ENCODE results near the gene PFKFB2.

PFKFB2 gene

DNA sequence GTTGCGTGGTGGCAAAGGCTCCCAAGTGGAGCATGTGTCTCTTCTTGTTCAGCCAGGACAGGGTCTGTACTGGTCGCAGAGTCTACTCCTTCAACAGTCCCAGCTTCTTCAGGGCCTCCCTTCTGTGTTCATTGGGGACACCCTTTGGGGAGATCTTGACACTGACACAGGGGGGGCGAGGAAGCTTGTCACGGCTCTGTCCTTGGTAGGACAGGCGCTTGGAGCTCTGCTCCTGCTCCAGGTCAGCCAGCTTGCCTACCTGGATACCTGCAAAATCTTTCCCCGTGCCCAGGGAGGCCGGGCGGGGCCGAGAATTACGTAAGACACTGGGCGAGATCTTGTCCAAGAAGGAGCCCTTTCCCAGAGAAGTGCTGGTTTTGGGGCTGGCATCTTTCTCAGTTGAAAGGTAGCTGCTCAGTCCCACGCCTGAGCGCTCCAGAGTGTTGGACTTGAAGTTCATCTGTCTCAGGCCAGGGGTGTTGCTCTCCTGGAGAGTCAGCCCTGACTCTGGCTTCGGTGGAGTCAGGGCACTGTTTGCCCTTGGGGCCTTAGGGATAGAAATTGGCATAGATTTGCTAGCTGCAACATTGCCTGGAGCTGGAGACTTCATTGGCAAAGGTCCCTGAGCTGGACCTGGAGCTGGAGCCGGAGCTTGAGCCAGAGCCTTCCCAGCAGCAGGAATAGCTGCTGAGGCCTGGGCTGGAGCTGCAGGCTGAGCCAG, 31.0 kb upstream of the PFKFB2 start:
- no peak for DNase-seq (ENCODE audit: low read depth)

GRCh38 chr1:207022996-207023679, 29.9 kb upstream of the PFKFB2 start:
- DNase-seq (ENCODE audit: low read depth) = no peak

DNA sequence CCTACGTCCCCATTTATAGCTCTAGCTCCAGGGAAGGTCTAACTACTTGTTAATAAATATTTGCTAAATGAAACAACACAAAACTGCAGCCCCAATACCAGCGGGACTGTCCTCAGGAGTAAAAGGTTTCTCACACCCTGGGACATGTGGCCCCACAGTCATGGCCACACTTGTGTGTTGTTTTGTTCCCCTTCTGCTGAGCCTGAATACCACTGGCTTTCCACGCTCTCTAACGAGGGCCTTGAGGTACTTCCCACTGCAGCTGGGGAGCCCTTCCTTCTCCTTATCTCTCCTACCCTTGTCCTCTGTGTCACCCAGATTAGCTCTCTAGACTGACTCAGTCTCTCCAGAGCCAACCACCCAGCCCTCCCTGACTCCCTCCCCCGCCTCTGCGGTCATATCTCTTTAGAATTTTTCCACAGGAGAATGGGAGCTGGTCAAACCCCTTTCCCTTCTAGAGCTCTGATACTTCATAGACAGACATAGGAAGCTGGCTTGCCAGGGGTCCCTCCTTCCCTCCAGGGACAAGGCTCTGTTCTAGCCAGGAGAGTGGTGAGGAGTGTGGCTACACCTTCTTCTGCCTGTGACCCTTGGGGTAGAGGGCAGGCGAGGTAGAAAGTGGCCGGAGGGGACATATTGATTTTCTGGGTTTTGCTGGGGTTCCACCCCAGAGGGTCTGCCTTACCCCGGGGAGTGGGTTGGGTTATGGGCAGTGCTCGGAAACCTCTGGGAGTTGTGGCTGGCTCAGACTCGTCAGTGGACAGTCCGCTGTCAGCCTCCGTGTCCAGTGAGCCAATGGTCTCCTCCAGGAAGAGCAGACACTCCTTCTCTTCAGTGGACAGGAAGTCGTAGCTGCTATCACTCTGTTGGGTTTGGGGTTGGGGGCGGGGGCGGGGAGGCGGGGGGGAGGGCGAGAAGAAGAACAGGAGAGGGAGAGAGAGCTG, 28.6 kb upstream of the PFKFB2 start:
- DNase-seq (ENCODE audit: low read depth) = no peak

DNA sequence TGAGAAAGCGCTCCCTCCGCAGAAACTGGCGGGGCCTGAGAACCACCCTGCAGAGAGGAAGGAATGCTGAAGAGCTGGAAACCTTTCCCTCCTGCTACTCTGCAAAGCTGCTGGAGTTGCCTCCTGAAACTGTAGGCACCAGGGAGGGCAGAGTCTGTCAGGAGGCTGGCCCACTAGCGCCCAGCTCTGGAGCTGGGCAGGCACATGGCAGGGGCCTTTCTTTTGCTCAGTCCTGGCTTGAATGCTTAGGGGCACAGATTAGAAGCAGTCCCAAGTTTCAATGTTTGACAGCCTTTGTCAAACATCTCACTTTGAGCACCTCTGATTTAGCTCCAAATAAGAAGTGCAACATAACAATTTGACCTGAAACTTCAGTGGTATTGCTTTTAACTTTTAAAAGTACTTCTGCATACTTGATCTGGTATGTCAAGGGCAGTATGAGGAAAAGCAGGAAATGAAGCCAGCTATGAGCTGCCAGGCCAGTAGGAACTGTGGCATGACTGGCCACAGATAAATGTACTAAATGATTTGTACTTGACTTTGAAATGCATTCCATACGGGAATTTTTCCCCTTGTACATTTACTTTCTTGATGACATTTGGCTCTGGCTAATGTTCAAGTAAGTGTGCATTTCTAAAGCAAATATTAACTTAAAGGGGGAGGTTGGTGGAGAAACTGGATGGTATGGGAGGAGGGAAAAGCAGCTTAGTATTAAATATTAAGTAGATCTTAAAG, 27.8 kb upstream of the PFKFB2 start:
- DNase-seq (ENCODE audit: low read depth) = no peak

- DNase-seq (ENCODE audit: low read depth) = no peak
Measured at GRCh38 chr1:207026104-207026534, 27.0 kb upstream of the PFKFB2 start.

DNA sequence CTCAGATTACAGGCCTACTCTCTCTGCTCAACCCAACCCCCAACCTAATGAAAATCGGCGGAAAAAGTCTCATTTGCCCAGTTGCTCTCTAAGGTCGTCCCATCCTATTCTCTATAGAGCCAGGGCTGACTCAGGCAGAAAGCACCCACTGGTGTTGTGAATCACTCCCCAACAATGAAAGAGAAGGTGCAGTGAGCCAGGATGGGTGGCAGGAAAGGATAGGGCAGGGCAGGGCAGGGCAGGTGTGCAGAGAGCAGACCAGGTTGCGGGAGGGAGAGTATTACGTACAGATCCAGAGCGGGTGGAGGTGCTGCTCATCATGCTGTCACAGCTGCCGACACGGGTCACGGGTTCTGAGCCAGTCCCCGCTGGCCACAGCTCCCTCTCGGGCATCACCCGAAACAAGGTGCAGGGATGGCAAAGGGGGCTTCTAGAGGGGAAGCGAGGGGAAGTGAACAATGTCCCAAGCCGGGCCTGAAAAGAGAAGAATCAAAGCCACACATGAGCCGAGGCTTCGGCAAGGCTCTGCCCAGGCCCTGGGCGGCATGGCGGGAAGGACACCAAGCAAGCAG, 25.8 kb upstream of the PFKFB2 start:
- no peak for DNase-seq (ENCODE audit: low read depth)

DNA sequence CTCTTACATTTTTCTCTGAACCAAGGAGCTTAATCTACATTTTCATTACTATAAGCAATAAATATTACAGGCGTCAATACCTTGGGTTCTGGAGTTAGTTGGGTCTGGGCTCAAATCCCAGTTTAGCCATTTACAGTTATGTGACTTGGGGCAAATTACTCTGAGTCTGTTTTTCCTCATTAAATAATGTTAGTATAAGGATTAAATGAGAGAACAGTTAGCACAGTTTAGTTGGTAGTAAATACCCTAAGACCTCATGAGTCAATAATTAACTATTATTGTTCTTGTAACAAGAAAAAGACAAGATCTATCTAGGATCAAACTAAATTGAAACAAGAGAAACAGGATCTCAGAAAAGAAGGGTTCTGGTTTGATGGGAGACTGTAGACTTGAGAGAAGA, 25.2 kb upstream of the PFKFB2 start:
- DNase-seq (ENCODE audit: low read depth) = no peak

DNA sequence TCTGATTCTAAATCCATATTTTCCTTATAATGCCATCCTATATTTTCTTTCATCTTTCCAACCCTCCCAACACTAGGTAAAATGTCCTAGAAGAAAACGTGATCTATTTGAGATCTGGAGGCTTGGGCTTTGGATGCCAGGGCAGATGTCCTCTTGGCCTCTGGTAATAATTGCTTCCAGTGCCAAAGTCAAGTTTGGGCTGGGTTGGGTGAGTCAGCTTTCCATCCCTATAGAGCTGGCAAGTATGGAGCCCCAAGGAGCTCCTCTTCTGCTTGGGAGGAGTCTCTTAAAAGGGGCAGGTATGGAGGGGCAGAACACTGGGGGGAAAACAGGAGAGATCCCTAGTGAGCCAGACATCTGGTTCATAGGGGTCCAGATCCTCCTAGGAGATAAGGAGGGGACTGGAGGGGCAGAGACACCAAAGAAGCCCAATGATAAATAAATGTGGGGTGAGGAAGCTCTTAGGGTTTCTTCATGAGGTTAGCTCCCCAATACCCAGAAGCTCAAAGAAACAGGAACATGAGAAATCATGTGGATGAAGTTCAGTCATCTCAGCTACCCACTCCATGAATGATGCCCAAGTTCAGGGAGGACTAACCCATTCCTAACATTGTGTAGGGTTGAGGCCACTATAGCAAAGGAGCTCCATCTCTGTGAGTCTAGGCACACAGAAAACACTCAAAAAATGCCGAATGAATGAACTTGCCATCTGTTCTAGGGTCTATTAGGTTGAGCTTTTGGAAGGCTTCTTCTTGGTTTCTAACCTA, 24.0 kb upstream of the PFKFB2 start:
- no peak for DNase-seq (ENCODE audit: low read depth)

- DNase-seq (ENCODE audit: low read depth) = no peak
Measured at GRCh38 chr1:207029701-207030521, 23.2 kb upstream of the PFKFB2 start.

- no peak for DNase-seq (ENCODE audit: low read depth)
Measured at GRCh38 chr1:207030522-207031009, 22.5 kb upstream of the PFKFB2 start.

DNA sequence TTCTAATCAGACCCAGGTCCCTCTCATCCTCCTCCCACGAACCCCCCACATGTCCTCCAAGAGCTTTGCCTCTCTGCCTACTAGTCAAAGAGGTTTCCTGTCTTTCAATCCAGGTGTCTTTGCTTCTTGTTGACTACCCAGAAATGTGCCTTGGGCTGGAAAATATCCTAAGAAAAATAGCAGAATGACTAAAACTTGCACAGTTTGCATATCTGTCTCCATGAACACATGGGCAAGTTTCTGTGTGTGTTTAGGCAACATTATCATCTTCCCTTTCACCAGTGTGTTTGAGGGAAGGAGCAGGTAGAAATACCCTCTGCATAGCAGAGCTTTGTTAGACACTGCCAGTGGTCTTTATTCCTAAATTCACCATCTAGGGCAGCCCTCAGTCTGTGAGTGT, 22.1 kb upstream of the PFKFB2 start:
- DNase-seq (ENCODE audit: low read depth) = no peak

- DNase-seq (ENCODE audit: low read depth) = no peak
Measured at GRCh38 chr1:207031632-207032264, 21.3 kb upstream of the PFKFB2 start.

- DNase-seq (ENCODE audit: low read depth) = no peak
Measured at GRCh38 chr1:207032528-207033017, 20.5 kb upstream of the PFKFB2 start, which contains the start of gene C1orf116. C1orf116 (minus strand) TSS chr1:207032756; CDS start chr1:207027598, 5,158 bp downstream.

GRCh38 chr1:207033302-207033701, 19.8 kb upstream of the PFKFB2 start:
- no peak for DNase-seq (ENCODE audit: low read depth)

DNA sequence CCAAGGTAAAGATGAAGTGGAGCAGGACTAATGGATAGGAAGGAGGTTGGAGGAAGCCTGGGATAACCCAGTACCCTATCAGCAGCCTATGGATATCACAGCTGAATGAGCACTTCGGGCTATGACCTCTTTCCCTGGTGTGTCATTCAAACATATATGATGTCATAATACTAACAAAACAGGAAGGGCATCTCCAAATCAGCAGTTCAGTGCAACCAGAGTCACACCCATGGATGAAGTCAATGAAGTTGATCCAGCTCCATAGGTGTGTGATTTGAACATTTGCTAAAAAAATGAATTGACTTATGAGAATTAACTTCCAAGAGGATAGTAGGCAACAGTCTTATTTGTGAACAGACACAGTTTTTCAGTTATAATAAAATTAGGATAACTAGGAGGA, 18.9 kb upstream of the PFKFB2 start:
- no peak for DNase-seq (ENCODE audit: low read depth)

- no peak for DNase-seq (ENCODE audit: low read depth)
Measured at GRCh38 chr1:207034998-207035397, 18.1 kb upstream of the PFKFB2 start.

DNA sequence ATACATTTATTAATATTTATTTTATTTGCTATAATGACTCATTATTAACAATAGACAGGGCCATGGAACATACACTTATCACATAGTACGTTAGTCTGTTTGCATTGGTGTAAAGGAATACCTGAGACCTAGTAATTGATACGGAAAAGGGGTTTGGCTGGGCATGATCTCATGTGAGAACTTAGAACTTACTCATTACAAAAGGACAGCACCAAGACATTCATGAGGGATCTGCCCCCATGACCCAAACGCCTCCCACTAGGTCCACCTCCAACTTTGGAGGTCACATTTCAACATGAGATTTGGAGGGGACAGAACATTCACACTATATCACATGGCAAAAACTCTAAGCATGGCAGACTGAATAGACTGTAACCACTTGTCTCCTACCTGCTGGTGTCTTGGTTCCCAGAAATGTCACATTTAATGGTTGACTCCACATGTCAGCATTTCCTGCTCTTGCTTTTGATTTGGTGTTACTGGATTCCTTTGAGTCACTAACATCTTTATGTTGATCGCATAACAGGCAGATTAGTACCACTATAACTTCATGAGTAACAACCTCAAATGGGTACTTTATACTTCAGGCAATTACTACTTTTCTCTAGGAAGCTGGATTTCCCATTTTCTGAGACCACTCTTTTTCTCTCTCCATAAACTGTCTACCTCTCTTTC, 17.1 kb upstream of the PFKFB2 start:
- DNase-seq (ENCODE audit: low read depth) = no peak

DNA sequence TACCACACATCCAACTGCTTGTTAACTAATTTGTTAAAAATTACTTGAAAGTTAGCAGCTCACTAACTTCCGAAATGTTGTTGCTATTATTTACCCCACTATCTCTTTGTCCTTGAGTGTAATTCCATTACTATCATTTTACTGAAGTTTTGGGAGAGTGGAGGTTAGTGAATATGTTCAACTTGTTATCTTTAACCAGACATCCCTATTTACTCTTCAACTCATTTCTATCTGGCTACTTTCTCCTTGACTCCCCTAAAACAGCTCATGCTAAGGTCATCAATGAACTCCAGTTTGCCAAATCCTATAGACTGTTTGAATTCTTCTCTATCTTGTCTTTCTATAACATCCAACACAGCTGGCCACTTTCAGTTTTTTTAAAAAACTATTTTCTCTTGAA, 16.2 kb upstream of the PFKFB2 start:
- no peak for DNase-seq (ENCODE audit: low read depth)

All from activated T-helper 1 cell treated with Interleukin-2 at 50 U/mL for 16 hours (primary cell).